SIG-M5 (cell line): Measurements from ENCODE around the gene ZNF665.
"Not testable (repeated sequence)": the region's sequence is repeated elsewhere in the genome, so short reads cannot be mapped to it uniquely, and the experiment has no call there.

ENCODE experiments used
- DNase-seq: peaks from one replicate; lab custom pipeline; 2025; lab: John Stamatoyannopoulos, UW

ZNF665 gene

GRCh38 chr19:53157626-53158025 is 35.5 kb downstream of the ZNF665 start:
- DNase-seq = no peak

DNA sequence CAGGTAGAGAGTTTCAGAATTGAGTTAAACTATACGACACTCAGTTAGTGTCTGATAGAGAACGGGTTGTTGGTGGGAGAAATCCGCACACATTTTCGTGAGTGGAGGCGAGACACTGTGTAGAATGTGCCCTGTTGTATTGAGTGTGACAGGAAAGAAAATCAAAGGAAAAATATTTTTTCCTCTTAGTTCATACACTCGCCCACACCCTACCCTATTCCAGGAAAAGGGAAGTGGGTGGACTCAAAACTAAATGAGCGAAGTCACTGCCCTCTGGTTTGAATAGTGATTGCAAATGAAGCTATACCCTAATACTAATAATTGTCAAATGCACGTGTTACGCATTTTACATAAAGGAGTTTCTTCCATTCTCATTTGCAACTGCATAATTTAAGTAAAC is 36.3 kb downstream of the ZNF665 start:
- no peak for DNase-seq

DNA sequence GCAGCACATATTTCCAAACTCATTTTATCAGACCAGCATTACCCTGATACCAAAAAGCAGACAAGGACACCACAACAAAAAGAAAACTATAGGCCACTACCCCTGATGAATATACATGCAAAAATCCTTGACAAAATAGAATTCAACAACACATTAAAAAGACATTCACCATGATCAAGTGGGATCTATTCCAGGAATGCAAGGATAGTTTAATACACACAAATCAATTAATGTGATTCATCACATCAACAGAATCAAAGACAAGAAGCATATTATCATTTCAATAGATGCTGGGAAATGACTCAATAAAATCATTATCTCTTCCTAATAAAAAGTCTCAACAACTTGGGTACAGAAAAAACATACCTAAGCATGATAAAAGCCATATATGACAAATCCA is 45.5 kb downstream of the ZNF665 start:
- DNase-seq = no peak

GRCh38 chr19:53140351-53140750 is 52.8 kb downstream of the ZNF665 start:
- no peak for DNase-seq

- DNase-seq = no peak
Measured at GRCh38 chr19:53136432-53136831, 56.7 kb downstream of the ZNF665 start.

- DNase-seq = no peak
Measured at GRCh38 chr19:53132141-53132991, 60.8 kb downstream of the ZNF665 start, which contains the start of gene ZNF415. ZNF415 (minus strand) TSS chr19:53132910; CDS start chr19:53122676, 10,234 bp downstream.

DNA sequence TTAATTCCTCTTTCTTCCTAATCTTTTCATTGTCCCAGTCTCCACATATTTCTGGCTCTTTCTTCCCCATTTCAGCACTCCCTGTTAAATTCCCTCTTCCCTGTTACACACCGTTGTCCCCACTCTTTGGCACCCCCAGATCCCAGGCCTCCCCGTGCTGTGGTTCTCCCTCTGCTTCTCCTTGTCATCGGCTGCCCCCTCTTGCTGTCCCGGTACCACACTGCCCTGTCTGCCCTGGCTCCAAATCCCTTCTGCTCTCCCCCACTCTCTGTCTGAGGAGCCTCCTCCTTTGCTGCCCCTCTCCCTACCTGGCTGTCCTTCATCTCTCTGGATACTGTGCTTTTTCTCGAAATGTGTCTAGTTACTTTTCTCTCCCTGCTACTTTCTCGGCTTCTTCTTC is 61.4 kb downstream of the ZNF665 start:
- no peak for DNase-seq

DNA sequence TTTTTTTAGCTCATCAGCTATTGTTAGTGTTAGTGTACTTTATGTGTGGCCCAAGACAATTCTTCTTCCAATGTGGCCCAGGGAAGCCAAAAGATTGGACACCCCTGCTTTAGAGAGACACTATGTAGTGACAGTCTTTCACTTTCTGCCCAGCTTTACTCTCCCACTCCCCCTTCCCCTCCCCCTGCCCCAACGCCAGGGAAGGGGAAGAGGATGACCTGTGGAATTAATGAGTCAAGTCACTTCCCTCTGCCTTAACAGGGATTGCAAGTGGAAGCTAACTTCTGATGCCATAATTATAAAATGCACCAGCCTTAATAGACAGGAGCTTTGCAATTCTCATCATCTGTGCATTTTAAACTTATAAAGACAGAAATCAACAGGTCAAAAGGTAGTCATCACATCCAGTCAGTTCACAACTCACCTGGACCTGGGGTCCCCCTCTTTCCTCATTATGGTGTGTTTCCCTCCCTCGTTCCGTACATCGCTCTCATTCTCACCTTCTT is 62.0 kb downstream of the ZNF665 start:
- DNase-seq = no peak

DNA sequence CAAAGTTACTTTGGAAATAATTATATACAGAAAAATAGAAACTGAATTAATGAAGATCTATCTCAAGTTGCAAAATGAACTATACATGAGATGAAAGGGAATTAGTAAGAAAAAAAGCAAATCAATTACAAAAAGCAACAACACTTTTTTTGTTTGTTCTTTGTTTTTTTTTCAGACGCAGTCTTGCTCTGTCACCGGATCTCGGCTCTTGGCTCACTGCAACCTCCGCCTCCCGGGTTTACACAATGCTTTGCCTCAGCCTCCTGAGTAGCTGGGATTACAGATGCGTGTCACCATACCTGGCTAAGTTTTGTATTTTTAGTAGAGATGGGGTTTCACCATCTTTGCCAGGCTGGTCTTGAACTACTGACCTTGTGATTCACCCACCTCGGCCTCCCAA is 62.7 kb downstream of the ZNF665 start:
- DNase-seq = no peak

GRCh38 chr19:53126733-53127526 is 66.2 kb downstream of the ZNF665 start:
- not testable (repeated sequence) for DNase-seq

DNA sequence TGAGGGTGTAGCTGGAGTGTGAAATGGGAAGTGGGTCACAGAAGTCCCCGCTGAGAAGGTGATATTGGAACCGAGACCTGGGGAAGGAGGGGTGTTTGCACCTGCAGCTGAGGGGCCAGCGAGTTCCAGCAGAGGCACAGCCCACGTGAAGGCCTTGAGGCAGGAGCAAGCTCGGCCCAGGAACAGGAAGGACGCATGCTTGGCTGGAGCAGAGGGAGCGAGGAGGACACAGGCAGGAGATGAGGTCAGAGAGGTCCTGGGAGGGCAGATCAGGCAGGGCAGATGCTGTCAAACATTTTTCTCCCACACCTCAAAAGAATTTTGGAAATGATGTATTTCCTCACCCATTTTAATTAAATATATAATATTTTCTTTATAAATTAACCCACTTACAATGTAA is 69.8 kb downstream of the ZNF665 start:
- DNase-seq = no peak
